ENCODE data around the gene MFRP. TPM values are rescaled to one million over a fixed set of nuclear protein-coding genes. Genes with fewer than 3 reads are reported as not detected.

Gene MFRP
- total RNA-seq, 1 experiment from 2014 or later = not detected

DNA sequence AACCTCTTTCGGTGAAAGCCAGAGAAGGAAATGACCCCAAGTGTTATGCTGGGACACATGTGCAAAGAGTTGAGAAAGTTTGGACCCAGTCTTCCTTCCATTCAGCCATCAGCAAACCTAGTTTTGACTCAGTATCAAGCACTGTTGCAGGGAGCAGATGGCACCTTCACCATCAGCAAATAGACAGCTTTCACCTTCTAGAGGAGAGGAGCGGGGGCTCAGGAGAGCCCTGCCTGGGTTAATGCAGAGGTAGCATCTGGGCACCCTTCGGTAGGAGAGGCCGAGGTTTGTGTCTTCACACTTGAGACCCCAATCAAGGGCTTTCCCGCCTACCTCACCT, 16.2 kb upstream of the MFRP start:
- intact Hi-C loops (cut with micrococcal nuclease; ENCODE audit: unreplicated experiment) = no loop called here
- Mint-ChIP-seq H3K36me3 (ENCODE audit: insufficient read depth, unreplicated experiment) (no peaks in the 10 kb centered on the region), H3K27me3 (ENCODE audit: unreplicated experiment) (peaks cover 13% of the 10 kb centered on the region), H3K4me3 (ENCODE audit: low read depth, unreplicated experiment) (no peak overlapping the region), H3K4me1 (ENCODE audit: low read depth, unreplicated experiment) (peaks cover 9% of the 10 kb centered on the region), H3K9me3 (ENCODE audit: low read depth, unreplicated experiment) (no peaks in the 10 kb centered on the region), H3K27ac (ENCODE audit: unreplicated experiment) (no peak overlapping the region)
- DNase-seq = no peak
- TF ChIP-seq CTCF (IDR thresholded peaks at IDR 0.05; ENCODE audit: unreplicated experiment) = no peak
- CTCF ChIA-PET = no interaction called here
- BruUV-seq (replicated peaks) = no TSS peak

DNA sequence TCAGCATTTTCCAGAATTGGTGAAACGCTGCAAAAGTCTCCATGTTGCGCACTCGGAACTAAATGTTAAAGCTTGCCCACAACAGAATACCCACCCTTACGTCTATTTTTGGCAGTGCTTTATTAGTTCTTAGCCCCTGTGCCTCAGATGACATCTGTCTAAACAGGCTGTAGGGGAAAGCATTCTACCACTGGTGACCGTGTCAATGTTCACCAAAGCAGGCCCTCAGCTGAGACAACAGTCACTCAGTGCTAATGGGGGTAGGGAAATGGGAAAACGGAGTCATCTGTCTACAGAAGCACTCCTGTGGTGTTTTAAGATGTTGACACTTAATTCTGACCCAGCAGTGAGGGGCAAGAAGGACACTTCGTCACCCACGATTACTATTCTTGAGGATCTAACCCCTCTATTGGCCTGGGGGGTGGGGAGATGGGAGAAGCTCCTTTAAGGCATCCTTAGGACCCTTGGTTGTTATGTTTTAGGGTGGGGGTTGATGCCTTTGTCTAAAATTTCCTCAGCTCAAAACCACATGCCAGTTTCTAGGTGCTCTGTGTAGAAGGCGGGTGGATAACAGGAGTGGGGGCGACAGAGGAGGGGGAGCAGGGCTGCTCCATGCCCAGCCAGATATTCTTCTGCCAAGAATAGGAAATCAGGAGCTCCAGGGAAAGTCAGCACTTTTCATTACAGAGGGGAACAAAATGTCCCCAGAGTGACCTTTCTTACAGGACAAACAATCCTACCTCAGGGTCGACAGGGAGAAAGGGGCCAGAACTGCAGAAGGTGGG, 15.6 kb upstream of the MFRP start:
- H3K9me3 Mint-ChIP-seq (ENCODE audit: low read depth, unreplicated experiment) = no peaks in the 10 kb centered on the region
- H3K36me3 Mint-ChIP-seq (ENCODE audit: insufficient read depth, unreplicated experiment) = no peaks in the 10 kb centered on the region
- no peak for DNase-seq
- peaks cover 9% of the 10 kb centered on the region for H3K4me1 Mint-ChIP-seq (ENCODE audit: low read depth, unreplicated experiment)
- no peak for TF ChIP-seq CTCF (IDR thresholded peaks at IDR 0.05; ENCODE audit: unreplicated experiment)
- H3K27me3 Mint-ChIP-seq (ENCODE audit: unreplicated experiment) = peaks cover 13% of the 10 kb centered on the region
- no peak overlapping the region for H3K27ac Mint-ChIP-seq (ENCODE audit: unreplicated experiment)
- BruUV-seq (replicated peaks) = no TSS peak
- H3K4me3 Mint-ChIP-seq (ENCODE audit: low read depth, unreplicated experiment) = no peak overlapping the region
- intact Hi-C loops (cut with micrococcal nuclease; ENCODE audit: unreplicated experiment) = no loop called here
- CTCF ChIA-PET = interaction anchor here (1.0 to 1.2 kb wide), 2 partner anchors 8 to 24 kb away, joined by 3 to 6 read pairs; no protein-coding TSS in a partner anchor

DNA sequence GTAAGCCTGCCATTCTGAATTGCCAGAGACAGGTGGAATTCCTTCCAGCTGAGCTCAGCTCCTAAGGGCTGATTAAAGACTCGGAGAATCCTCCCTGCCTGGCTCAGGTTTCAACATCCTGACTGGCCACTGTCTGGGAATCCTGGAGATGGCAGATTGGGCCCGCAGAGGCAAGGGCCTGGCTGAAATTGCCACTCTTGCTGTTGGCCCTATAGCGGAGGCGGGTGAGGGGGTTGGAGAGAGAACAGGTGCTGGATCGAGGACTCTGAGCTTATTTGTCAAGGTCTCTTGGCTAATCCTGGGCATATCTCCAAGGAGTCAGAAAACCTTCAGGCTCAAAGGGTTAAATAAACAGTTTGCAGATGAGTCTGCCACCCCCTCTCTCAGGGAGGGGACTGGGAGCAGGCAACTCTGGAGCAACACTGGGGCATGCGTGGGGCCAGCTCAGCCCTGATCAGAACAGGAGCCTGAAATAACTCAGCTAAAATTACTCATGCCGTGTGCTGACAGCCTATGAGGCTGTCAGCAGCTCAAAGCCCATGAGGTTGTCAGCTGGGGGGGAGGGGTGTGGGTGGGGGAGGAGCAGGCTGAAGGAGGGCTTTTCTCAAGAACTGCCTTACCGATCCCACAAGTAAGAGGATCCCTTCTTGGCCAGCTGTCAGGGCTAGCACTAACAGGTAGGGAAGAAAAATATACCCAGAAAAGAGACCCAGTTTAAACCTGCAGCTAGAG, 14.7 kb upstream of the MFRP start:
- intact Hi-C loops (cut with micrococcal nuclease; ENCODE audit: unreplicated experiment) = no loop called here

More for the DNA sequence above, 14.7 kb upstream of the MFRP start:
- Mint-ChIP-seq H3K27me3 (ENCODE audit: unreplicated experiment) (peaks cover 13% of the 10 kb centered on the region), H3K4me3 (ENCODE audit: low read depth, unreplicated experiment) (no peak overlapping the region), H3K36me3 (ENCODE audit: insufficient read depth, unreplicated experiment) (no peaks in the 10 kb centered on the region), H3K9me3 (ENCODE audit: low read depth, unreplicated experiment) (no peaks in the 10 kb centered on the region), H3K4me1 (ENCODE audit: low read depth, unreplicated experiment) (peaks cover 9% of the 10 kb centered on the region), H3K27ac (ENCODE audit: unreplicated experiment) (no peak overlapping the region)
- no peak for DNase-seq
- no TSS peak for BruUV-seq (replicated peaks)
- TF ChIP-seq CTCF (IDR thresholded peaks at IDR 0.05; ENCODE audit: unreplicated experiment) = no peak
- CTCF ChIA-PET = interaction anchor here (0.6 to 1.2 kb wide), 4 partner anchors 9 to 113 kb away, joined by 3 to 6 read pairs (median 4); no protein-coding TSS in a partner anchor
